Activated CD8-positive, alpha-beta T cell treated with anti-CD3 and anti-CD28 coated beads, Interleukin-2, amount 10 ng/mL, durations not matched to agents 7 days and 5 days (primary cell): ENCODE data around the gene KY. TPM values are rescaled to one million over a fixed set of nuclear protein-coding genes. Genes with fewer than 3 reads are reported as not detected.

ENCODE experiments used
- ATAC-seq: fragments of 150-1000 bp; cut with Tn5 transposase; one replicate; pipeline ENCODE4 v1.10.0; 2021; ENCODE audit warnings: moderate library complexity
- CTCF ChIA-PET: fragments of 350-600 bp; sonication (Branson Sonifier 250); formaldehyde crosslinking; loops from one replicate; lab custom pipeline; 2021; ENCODE audit warnings: antibody characterized with exemption; lab: Charles Lee
- POLR2A ChIA-PET: fragments of 350-600 bp; sonication (Branson Sonifier 250); formaldehyde crosslinking; loops from one replicate; lab custom pipeline; 2021; ENCODE audit warnings: antibody characterized with exemption; lab: Charles Lee
- DNase-seq: peaks from one replicate; pipeline ENCODE4 v3.0.0-alpha.2; 2020
- H3K27ac Mint-ChIP-seq: one replicate; pipeline ENCODE4 v1.8.0; 2021; ENCODE audit warnings: mild to moderate bottlenecking, mixed read lengths
- H3K27me3 Mint-ChIP-seq: one replicate; pipeline ENCODE4 v1.8.0; 2021; ENCODE audit warnings: low read depth, mixed read lengths
- H3K36me3 Mint-ChIP-seq: one replicate; pipeline ENCODE4 v1.8.0; 2021; ENCODE audit warnings: low read depth, mixed read lengths
- H3K4me1 Mint-ChIP-seq: one replicate; pipeline ENCODE4 v1.8.0; 2021; ENCODE audit warnings: low read depth, mixed read lengths
- H3K4me3 Mint-ChIP-seq: one replicate; pipeline ENCODE4 v1.8.0; 2021; ENCODE audit warnings: mild to moderate bottlenecking, mixed read lengths
- H3K9me3 Mint-ChIP-seq: one replicate; pipeline ENCODE4 v1.8.0; 2022; ENCODE audit warnings: mixed read lengths; ENCODE audit not compliant: insufficient read depth
- total RNA-seq, 2 experiments: library from RNA; stranded (reverse); gene quantifications; one replicate each; pipeline ENCODE4 v1.2.3, GENCODE V29; 2021

Gene KY
- total RNA-seq, 2 experiments from 2014 or later, result not detected

DNA sequence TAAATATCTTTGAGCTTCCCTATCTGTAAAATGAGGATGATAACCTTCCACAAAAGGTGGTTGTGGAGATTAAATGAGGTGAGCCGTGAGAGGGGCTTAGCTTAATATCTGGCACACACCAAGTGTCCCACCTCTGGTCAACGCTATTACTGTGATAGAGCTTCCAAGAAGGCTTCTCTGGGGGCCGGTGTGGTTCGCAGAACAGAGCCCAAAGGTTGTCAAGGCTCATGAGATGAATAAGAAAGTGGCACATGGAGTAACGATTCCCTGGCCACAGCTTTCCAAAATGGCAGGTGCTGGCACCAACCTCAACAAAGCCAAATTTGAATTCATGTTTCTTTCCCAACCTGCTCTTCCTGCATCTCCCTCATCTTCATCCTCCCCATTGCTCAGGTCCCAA, 10.4 kb downstream of the KY start:
- CTCF ChIA-PET, result interaction anchor here (0.7 to 1.6 kb wide), 3 partner anchors 15 to 39 kb away, joined by 3 to 10 read pairs (median 3); no protein-coding TSS in a partner anchor
- no peak overlapping the region for H3K27ac Mint-ChIP-seq
- DNase-seq, result no peak
- H3K27me3 Mint-ChIP-seq, result peaks cover 4% of the 10 kb centered on the region
- H3K9me3 Mint-ChIP-seq, result no peaks in the 10 kb centered on the region
- no peak overlapping the region for H3K4me3 Mint-ChIP-seq
- H3K36me3 Mint-ChIP-seq, result no peaks in the 10 kb centered on the region
- no peak for ATAC-seq
- H3K4me1 Mint-ChIP-seq, result no peaks in the 10 kb centered on the region
- POLR2A ChIA-PET, result no interaction called here

- no peaks in the 10 kb centered on the region for H3K36me3 Mint-ChIP-seq
- no peak for ATAC-seq
- DNase-seq, result no peak
- H3K27me3 Mint-ChIP-seq, result peaks cover 4% of the 10 kb centered on the region
- POLR2A ChIA-PET, result no interaction called here
- H3K9me3 Mint-ChIP-seq, result no peaks in the 10 kb centered on the region
- H3K4me3 Mint-ChIP-seq, result no peak overlapping the region
- no peak overlapping the region for H3K27ac Mint-ChIP-seq
- H3K4me1 Mint-ChIP-seq, result no peaks in the 10 kb centered on the region
- CTCF ChIA-PET, result no interaction called here
Measured at GRCh38 chr3:134638385-134639030, 12.3 kb downstream of the KY start.

GRCh38 chr3:134636406-134636805, 14.4 kb downstream of the KY start:
- Mint-ChIP-seq H3K36me3 (no peaks in the 10 kb centered on the region), H3K9me3 (no peaks in the 10 kb centered on the region), H3K4me3 (no peak overlapping the region), H3K27ac (no peak overlapping the region), H3K27me3 (peaks cover 10% of the 10 kb centered on the region), H3K4me1 (no peaks in the 10 kb centered on the region)
- DNase-seq (no peak), ATAC-seq (no peak)
- CTCF ChIA-PET, result no interaction called here
- POLR2A ChIA-PET, result no interaction called here

GRCh38 chr3:134630506-134630905, 20.3 kb downstream of the KY start:
- H3K27me3 Mint-ChIP-seq, result peaks cover 6% of the 10 kb centered on the region
- CTCF ChIA-PET, result no interaction called here
- ATAC-seq, result no peak

GRCh38 chr3:134628884-134629283, 21.9 kb downstream of the KY start:
- Mint-ChIP-seq H3K4me3 (no peak overlapping the region), H3K4me1 (no peaks in the 10 kb centered on the region), H3K27me3 (peaks cover 6% of the 10 kb centered on the region), H3K36me3 (no peaks in the 10 kb centered on the region), H3K27ac (no peak overlapping the region), H3K9me3 (peaks cover 12% of the 10 kb centered on the region)
- ChIA-PET CTCF (no interaction called here), POLR2A (no interaction called here)
- DNase-seq, result no peak
- no peak for ATAC-seq

More at GRCh38 chr3:134630506-134630905, 20.3 kb downstream of the KY start:
- DNase-seq, result no peak
- Mint-ChIP-seq H3K4me1 (no peaks in the 10 kb centered on the region), H3K36me3 (no peaks in the 10 kb centered on the region), H3K4me3 (no peak overlapping the region), H3K27ac (no peak overlapping the region), H3K9me3 (peaks cover 12% of the 10 kb centered on the region)
- POLR2A ChIA-PET, result no interaction called here

- H3K27ac Mint-ChIP-seq, result no peak overlapping the region
- peaks cover 12% of the 10 kb centered on the region for H3K9me3 Mint-ChIP-seq
- DNase-seq, result no peak
- ChIA-PET POLR2A (no interaction called here), CTCF (no interaction called here)
- peaks cover 3% of the 10 kb centered on the region for H3K27me3 Mint-ChIP-seq
- ATAC-seq, result no peak
- H3K36me3 Mint-ChIP-seq, result no peaks in the 10 kb centered on the region
- no peaks in the 10 kb centered on the region for H3K4me1 Mint-ChIP-seq
- no peak overlapping the region for H3K4me3 Mint-ChIP-seq
Measured at GRCh38 chr3:134627831-134628230, 23.0 kb downstream of the KY start.

DNA sequence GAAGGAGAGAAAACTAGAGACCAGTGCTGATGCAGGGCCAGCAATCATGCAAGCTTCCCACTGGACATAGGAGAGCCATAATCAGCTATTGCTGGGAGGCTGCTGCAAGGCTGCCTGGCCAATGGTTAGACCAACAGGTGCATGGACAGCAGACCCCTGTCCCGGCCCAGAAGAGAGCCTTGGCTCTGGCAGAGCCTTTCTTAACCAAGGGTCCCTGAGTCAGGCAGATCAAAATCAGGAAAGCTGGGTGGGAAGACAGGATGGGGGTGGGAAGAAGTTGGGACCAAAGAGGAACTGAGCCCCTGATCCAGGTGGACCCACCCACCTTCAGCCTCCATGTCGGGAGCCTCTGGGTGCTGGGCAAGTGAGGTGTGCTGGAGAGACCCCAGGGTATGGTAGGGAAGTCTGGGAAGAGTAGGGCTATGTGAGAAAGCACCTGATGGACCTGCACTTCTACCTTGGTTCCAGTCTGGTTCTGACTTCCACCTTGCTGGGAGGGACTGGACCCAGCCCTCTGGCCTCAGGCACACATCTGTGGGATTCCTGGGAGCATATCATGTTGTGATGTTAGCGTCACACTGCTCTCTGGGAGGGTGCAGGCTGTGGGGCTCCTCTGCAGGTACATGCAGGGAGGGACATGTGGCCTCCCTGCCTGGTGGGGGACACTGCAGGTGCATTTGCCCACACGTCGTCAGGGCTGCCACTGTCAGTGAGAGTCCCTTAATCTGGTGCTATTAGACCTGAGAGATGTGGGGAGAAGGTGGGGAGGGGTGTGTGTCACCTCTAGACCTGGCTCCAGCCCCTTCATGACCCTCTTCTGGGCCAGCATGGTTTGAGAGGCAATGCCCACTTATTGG, 24.7 kb downstream of the KY start:
- no peak overlapping the region for H3K4me3 Mint-ChIP-seq
- H3K27ac Mint-ChIP-seq, result no peak overlapping the region
- H3K4me1 Mint-ChIP-seq, result no peaks in the 10 kb centered on the region
- ATAC-seq (no peak), DNase-seq (no peak)
- no peaks in the 10 kb centered on the region for H3K27me3 Mint-ChIP-seq
- ChIA-PET POLR2A (no interaction called here), CTCF (no interaction called here)
- H3K36me3 Mint-ChIP-seq, result no peaks in the 10 kb centered on the region
- H3K9me3 Mint-ChIP-seq, result peaks cover 12% of the 10 kb centered on the region

GRCh38 chr3:134625462-134625861, 25.4 kb downstream of the KY start:
- ATAC-seq (no peak), DNase-seq (no peak)
- H3K4me1 Mint-ChIP-seq, result no peaks in the 10 kb centered on the region
- ChIA-PET POLR2A (no interaction called here), CTCF (interaction anchor here (0.6 kb wide), 1 partner anchor 25 kb away, joined by 3 read pairs; no protein-coding TSS in a partner anchor)
- H3K36me3 Mint-ChIP-seq, result no peaks in the 10 kb centered on the region
- no peak overlapping the region for H3K4me3 Mint-ChIP-seq
- H3K9me3 Mint-ChIP-seq, result peaks cover 5% of the 10 kb centered on the region
- no peaks in the 10 kb centered on the region for H3K27me3 Mint-ChIP-seq
- no peak overlapping the region for H3K27ac Mint-ChIP-seq

DNA sequence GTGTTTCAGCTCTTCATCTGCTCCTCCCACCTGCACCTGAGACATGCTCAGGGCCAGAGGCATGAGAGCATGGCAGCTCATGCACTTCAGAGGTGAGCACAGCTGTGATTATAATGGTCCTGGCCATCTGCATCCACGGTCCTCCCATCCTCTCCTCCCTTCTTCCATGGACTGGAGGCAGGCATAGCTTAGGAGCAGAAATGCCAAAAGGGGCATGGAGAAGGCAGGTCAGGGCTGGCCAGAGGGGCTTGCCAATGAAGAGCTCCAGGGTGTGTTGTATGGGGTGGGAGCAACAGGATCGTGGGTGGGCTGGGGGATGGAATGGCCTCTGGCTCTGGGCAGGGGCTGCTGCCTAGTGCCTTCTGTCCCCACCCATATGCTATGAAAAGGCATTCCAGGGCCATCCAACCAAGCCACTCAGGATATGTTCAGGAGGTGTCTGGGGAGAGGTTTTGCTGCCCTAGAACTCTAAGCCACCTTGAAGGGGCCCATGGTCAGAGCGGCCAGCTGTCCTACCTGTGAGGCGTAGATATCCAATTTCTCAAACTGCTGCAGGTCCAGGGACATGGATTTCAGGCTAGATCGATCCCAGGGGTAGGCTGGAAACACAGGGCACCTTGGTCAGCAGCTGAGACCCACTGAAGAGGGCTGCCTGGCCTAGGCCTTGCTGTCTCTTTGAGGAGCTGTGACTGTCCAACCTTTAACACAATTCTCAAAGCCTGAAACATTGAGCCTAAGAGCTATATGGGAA, 26.1 kb downstream of the KY start:
- Mint-ChIP-seq H3K27me3 (no peaks in the 10 kb centered on the region), H3K9me3 (peaks cover 2% of the 10 kb centered on the region), H3K27ac (no peak overlapping the region), H3K36me3 (no peaks in the 10 kb centered on the region), H3K4me1 (no peaks in the 10 kb centered on the region), H3K4me3 (no peak overlapping the region)
- ChIA-PET CTCF (interaction anchor here (0.6 to 1.1 kb wide), 2 partner anchors 17 to 24 kb away, joined by 3 read pairs; no protein-coding TSS in a partner anchor), POLR2A (no interaction called here)
- ATAC-seq, result no peak
- no peak for DNase-seq

GRCh38 chr3:134623615-134624245, 27.1 kb downstream of the KY start:
- Mint-ChIP-seq H3K27me3 (no peaks in the 10 kb centered on the region), H3K36me3 (no peaks in the 10 kb centered on the region), H3K4me1 (no peaks in the 10 kb centered on the region), H3K4me3 (no peak overlapping the region), H3K27ac (no peak overlapping the region), H3K9me3 (no peaks in the 10 kb centered on the region)
- POLR2A ChIA-PET, result no interaction called here
- DNase-seq, result no peak
- CTCF ChIA-PET, result interaction anchor here (1.1 kb wide), 1 partner anchor 18 kb away, joined by 3 read pairs; no protein-coding TSS in a partner anchor
- no peak for ATAC-seq

DNA sequence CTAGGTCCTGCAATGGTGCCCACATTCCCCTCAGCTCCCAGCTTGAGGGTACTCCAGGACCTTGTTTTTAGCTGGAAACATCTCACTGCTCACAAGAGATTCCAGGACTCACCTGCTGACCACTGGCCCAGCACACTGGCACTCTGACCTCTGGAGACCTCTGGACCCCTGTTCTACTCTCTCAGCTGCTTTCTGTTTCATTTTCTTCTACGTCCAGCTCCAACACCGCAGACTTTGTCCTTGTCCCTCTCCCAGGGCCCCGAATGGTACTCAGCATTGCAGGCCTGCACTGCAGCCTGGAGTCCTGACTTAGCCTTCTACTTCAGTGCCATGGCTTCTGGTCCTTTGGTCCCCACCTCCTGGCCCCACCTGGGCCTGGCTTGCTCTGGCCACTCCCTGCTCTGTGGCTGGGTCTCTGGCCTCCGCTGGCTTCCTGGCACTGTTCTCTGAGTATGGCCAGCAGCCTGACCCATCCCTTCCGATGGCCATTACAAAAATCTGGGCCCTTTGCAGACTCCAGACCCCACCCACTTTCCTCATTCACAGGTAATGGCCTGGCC, 27.9 kb downstream of the KY start:
- no peaks in the 10 kb centered on the region for H3K36me3 Mint-ChIP-seq
- no peak for DNase-seq
- ChIA-PET POLR2A (no interaction called here), CTCF (no interaction called here)
- H3K4me3 Mint-ChIP-seq, result no peak overlapping the region
- no peaks in the 10 kb centered on the region for H3K4me1 Mint-ChIP-seq
- no peaks in the 10 kb centered on the region for H3K9me3 Mint-ChIP-seq
- no peak overlapping the region for H3K27ac Mint-ChIP-seq
- ATAC-seq, result no peak
- no peaks in the 10 kb centered on the region for H3K27me3 Mint-ChIP-seq
